HG02623 (cell line): ENCODE results near the gene RXRB.

Experiments
- ATAC-seq: cut with Tn5 transposase; IDR thresholded peaks from one replicate; pipeline ENCODE4 v1.9.1; 2021; ENCODE audit warnings: moderate library complexity; ENCODE audit not compliant: unreplicated experiment

Gene RXRB

GRCh38 chr6:33212857-33213165, 12.3 kb upstream of the RXRB start:
- ATAC-seq = no peak

- ATAC-seq = no peak
Observed at GRCh38 chr6:33211666-33212422, 11.4 kb upstream of the RXRB start.

DNA sequence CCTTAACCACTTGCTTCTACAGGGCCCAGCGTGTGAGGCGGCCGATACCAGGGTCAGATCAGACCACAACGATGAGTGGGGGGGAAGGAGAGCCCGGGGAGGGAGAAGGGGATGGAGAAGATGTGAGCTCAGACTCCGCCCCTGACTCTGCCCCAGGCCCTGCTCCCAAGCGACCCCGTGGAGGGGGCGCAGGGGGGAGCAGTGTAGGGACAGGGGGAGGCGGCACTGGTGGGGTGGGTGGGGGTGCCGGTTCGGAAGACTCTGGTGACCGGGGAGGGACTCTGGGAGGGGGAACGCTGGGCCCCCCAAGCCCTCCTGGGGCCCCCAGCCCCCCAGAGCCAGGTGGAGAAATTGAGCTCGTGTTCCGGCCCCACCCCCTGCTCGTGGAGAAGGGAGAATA, 10.7 kb upstream of the RXRB start:
- no peak for ATAC-seq

- no peak for ATAC-seq
Observed at GRCh38 chr6:33209856-33210255, 9.4 kb upstream of the RXRB start.

DNA sequence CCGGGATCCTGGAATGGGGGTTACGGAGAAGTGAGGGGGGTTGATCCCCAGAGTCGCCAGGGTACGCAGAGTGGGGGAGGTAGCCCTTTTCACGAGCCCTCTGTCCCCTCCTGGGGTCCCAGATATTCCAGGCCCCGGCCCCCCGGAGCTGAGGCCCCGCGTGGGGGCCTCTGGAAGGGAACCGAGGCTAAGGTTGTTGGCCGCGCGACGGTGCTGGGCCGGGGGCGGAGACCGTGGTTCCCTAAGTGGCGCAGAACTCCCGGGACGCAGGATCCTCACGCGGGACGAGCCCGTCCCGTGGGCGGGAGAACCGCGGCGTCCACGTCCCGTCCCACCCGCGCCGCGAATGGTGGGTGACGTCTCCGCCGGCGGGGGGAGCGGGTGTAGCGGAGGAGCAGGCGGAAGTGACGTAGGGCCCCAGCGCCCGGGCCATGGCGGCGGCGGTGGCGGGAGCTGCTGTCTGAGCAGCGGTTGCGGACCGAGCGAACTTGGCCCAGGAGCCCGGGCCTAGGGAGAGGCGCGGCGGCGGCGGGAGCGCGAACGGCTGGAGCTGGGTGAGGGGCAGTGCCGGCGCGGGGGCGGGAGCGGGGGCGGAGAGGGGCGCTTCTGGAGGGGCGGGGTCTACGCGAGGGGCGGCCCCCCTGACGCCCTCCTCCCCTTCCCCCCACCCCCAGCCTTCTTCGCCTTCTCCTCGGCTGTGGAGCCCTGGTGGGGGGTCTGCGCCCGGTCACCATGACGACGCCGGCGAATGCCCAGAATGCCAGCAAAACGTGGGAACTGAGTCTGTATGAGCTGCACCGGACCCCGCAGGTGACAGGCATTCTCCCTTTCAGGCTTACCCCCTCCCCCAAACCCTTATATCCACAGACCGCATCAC, 7.9 kb upstream of the RXRB start, which contains the start of gene RING1:
TSS of gene RING1 (plus strand) at position 410 of the 877 bp plus-strand sequence. CDS start at position 733, 323 bp downstream.
- no peak for ATAC-seq

DNA sequence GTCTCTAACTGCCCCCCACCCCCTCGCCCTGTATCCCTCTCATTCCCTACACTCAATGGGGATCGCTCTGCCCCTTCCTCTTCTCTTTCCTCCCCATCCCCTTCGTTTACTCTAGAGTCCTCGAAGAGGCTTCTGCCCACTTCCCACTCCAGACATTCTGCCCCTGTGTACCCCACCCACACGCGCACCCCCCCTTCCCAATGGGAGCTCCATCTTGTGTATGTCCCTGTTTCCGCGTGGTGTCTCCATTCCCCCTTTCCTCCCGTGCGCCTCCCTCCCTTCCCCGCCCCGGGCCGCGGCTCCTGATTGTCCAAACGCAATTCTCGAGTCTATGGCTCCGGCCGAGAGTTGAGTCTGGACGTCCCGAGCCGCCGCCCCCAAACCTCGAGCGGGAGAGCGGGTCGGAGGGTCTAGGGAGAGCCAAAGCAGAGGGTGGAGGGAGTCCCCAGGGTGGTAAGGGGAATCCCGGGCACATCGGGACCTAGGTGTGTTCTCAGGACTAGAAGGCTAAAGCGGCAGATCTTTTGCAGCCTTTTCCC, 7.2 kb upstream of the RXRB start:
- ATAC-seq = no peak

DNA sequence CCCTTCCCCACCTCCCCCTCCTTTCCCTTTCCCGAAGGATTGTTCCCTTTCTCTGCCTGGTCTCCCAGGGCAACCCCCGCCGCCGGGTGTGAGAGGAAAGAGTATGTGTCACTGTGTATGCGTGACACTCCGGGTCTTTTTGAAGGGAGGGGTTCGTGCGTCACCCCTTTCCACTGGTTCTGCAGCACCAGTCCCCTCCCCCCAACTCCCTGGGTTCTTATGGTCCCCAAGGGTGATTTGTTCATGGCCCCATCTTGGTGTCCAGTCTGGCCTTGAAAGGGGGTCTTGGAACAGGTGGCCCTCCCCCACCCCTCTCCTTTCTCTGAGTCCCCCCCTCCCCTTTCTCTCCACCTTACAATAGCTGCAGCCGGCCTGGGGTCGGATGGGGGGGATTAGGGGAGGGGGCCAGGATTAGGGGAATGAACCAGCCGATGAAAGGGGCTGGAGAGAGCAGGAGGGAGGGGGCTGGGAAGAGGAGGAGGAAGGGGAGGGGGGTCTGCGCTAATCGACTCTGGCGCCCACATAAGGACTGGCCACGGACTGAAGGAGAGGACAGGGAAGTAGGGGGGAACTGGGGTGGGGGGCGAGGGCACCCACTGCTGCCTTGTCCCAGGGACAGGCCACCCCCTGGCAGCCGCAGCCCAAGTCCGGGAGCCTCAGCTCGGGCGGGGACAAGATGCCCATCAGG, 6.5 kb upstream of the RXRB start:
- ATAC-seq = no peak

DNA sequence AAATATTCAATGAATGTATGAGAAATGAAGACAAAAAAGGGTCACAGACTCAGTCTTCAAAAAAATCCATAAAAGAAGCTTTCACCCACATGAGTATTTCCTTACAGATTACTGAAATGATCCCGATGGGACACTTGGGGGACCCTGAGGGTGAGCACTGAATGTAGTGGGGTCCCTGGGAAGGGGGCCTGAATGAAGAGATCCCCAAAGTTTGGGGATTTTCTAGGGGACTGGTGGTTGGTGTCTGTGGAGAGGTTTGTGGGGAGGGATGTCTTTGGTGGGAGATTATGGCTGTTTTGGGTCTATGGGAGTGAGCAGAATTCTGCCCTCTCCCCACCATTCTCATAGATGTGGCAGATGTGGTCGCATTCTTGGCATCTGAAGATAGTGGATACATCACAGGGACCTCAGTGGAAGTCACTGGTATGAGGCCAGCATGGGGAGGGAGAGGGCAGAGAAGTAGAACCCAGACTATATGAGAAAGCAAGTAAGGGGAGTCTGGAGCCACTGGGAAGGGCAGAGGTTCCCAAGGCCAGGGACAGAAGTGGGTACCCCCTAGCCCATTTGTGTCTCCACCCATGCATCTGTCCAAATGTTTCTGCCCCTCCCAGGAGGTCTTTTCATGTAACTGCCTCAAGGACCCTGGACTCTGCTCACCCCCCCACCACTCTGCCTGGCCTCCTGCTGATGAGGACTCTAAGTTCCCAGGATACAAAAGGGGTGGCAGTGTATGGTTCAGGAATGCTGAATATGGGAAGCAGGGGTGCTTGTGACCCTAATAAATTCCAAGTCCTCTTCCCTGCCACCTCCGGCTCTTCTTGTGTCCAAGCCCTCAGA, 5.8 kb upstream of the RXRB start:
- ATAC-seq = no peak

GRCh38 chr6:33205191-33206026, 4.9 kb upstream of the RXRB start:
- ATAC-seq = no peak

DNA sequence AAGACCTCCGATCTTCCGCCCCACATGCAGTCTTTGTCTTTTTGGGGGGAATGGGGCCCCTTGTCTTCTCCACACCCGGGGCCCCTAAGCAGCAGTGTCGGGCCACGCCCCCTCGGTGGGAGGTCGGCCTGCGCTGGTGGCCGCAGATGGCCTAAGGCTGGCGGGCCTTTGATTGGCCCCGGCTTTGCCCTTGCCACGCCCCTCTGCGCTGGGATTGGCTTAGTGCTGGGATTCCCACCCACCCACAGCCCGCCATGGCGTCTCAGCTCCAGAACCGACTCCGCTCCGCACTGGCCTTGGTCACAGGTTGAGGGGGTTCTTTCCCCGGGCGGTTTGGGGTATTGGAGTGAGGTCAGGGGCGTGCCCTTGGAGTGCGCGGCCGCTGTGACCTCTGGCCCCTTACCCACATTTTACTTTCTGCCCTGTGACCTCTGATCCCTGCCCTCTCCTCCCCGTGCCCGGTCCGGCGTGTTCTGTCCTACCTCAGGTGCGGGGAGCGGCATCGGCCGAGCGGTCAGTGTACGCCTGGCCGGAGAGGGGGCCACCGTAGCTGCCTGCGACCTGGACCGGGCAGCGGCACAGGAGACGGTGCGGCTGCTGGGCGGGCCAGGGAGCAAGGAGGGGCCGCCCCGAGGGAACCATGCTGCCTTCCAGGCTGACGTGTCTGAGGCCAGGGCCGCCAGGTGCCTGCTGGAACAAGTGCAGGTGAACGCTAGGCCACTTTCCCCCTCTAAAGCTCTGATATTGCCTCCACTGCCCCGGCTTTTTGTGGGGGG, 4.1 kb upstream of the RXRB start, which contains the start of gene HSD17B8:
TSS of gene HSD17B8 (plus strand) at position 241 of the 776 bp plus-strand sequence. CDS start at position 255, 14 bp downstream.
- ATAC-seq = peak; percentile 45

DNA sequence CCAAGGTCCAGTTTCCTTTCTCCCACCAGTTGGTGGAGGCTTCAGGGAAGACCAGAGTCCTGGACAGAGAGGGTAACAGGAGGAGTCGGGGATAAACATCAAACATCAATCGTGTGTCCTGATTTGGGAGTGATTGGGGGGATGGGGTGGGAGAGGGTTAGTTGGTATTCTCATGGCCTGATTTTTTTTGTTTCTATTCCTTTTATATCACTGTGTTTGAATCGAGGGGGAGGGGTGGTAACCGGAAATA, 3.6 kb upstream of the RXRB start:
- no peak for ATAC-seq

- no peak for ATAC-seq
Observed at GRCh38 chr6:33203443-33204164, 3.1 kb upstream of the RXRB start.

DNA sequence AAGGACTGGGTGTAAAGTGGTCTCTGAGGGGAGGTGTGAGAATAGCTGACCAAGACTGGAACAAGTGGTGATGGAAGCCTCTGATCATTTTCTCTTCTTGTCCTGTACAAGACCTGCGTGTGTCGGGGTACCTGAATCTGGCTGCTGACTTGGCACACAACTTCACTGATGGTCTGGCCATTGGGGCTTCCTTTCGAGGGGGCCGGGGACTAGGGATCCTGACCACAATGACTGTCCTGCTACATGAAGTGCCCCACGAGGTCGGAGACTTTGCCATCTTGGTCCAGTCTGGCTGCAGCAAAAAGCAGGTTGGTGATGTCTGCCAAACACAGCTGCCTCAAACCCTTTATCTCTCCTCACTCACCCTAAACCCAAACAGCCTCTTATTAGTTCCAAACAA, 2.3 kb upstream of the RXRB start:
- ATAC-seq = no peak

- ATAC-seq = no peak
Observed at GRCh38 chr6:33201935-33202334, 1.5 kb upstream of the RXRB start.

- ATAC-seq = no peak
Observed at GRCh38 chr6:33201147-33201545, 681 bp upstream of the RXRB start.

DNA sequence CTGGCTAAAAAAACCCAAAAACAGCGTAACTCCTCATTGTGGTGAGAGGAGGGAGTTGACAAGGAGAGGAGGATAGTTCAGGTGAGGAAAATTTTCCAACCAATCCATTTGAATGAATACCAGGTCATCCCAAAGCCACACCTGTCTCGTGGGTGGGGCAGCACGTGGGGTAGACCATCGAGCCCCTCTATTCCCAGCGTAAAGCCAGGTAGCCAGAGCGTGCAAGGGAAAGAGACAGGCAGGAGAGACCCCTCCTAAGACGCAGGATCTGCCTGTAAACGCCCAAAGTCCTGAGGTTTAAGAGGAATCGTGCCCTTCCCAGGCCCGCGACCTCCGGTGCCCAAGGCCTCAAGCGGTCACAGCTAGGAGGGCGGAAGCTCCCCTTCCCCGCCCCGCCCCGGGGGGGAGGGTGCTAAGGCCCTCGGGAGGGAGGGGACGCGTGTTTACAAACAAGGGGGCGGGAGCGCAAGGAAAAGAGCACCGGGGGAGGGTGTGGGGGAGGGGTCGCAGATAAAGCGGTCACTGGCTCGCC, 712 bp downstream of the RXRB start:
- ATAC-seq = peak; percentile 16

GRCh38 chr6:33198853-33199436, 1.5 kb downstream of the RXRB start:
- ATAC-seq = no peak
